Activated naive CD8-positive, alpha-beta T cell treated with anti-CD3 and anti-CD28 coated beads for 36 hours (primary cell): ENCODE data around the gene SCN1B. TPM values are rescaled to one million over a fixed set of nuclear protein-coding genes. Genes with fewer than 3 reads are reported as not detected.
"Not testable (repeated sequence)": the region's sequence is repeated elsewhere in the genome, so short reads cannot be mapped to it uniquely, and the experiment has no call there.

Source experiments
- DNase-seq: peaks from one replicate; pipeline ENCODE4 v3.0.0; 2021
- H3K27ac Mint-ChIP-seq: one replicate; pipeline ENCODE4 v1.8.0; 2022; ENCODE audit warnings: mild to moderate bottlenecking, moderate library complexity, mixed read lengths
- H3K27me3 Mint-ChIP-seq: one replicate; pipeline ENCODE4 v1.8.0; 2022; ENCODE audit warnings: mild to moderate bottlenecking, mixed read lengths
- H3K36me3 Mint-ChIP-seq: one replicate; pipeline ENCODE4 v1.8.0; 2021; ENCODE audit warnings: mild to moderate bottlenecking, mixed read lengths
- H3K4me1 Mint-ChIP-seq: one replicate; pipeline ENCODE4 v1.8.0; 2021; ENCODE audit warnings: mixed read lengths
- H3K4me3 Mint-ChIP-seq: one replicate; pipeline ENCODE4 v1.8.0; 2022; ENCODE audit warnings: mild to moderate bottlenecking, moderate library complexity, mixed read lengths
- H3K9me3 Mint-ChIP-seq: one replicate; pipeline ENCODE4 v1.8.0; 2022; ENCODE audit warnings: mixed read lengths
- total RNA-seq, 2 experiments: library from RNA; stranded (reverse); gene quantifications; one replicate each; pipeline ENCODE4 v1.2.3, GENCODE V29; 2021

SCN1B gene
- total RNA-seq, 2 experiments from 2014 or later = 0.45 to 0.98 TPM

- Mint-ChIP-seq H3K4me1 (peaks cover 8% of the 10 kb centered on the region), H3K27ac (peak overlapping the region; percentile 39), H3K36me3 (peaks cover 31% of the 10 kb centered on the region), H3K4me3 (no peak overlapping the region), H3K9me3 (no peaks in the 10 kb centered on the region), H3K27me3 (no peaks in the 10 kb centered on the region)
- DNase-seq = no peak
These were observed 7.8 kb upstream of the SCN1B start for GRCh38 chr19:35022460-35022859.

- Mint-ChIP-seq H3K36me3 (peaks cover 33% of the 10 kb centered on the region), H3K9me3 (no peaks in the 10 kb centered on the region), H3K4me3 (no peak overlapping the region), H3K4me1 (peaks cover 5% of the 10 kb centered on the region), H3K27ac (no peak overlapping the region), H3K27me3 (no peaks in the 10 kb centered on the region)
- no peak for DNase-seq
These were observed 6.8 kb upstream of the SCN1B start for GRCh38 chr19:35023428-35023827.

GRCh38 chr19:35024095-35024494, 6.2 kb upstream of the SCN1B start:
- DNase-seq = no peak
- no peaks in the 10 kb centered on the region for H3K9me3 Mint-ChIP-seq
- peaks cover 2% of the 10 kb centered on the region for H3K4me1 Mint-ChIP-seq
- H3K27me3 Mint-ChIP-seq = no peaks in the 10 kb centered on the region
- no peak overlapping the region for H3K27ac Mint-ChIP-seq
- peaks cover 32% of the 10 kb centered on the region for H3K36me3 Mint-ChIP-seq
- H3K4me3 Mint-ChIP-seq = no peak overlapping the region

GRCh38 chr19:35025969-35026368, 4.3 kb upstream of the SCN1B start:
- peaks cover under 1% of the 10 kb centered on the region for H3K27me3 Mint-ChIP-seq
- peaks cover 19% of the 10 kb centered on the region for H3K36me3 Mint-ChIP-seq
- H3K4me3 Mint-ChIP-seq = no peak overlapping the region
- H3K9me3 Mint-ChIP-seq = no peaks in the 10 kb centered on the region
- no peak for DNase-seq
- no peak overlapping the region for H3K27ac Mint-ChIP-seq
- peaks cover 7% of the 10 kb centered on the region for H3K4me1 Mint-ChIP-seq

- H3K9me3 Mint-ChIP-seq = no peaks in the 10 kb centered on the region
- H3K4me3 Mint-ChIP-seq = no peak overlapping the region
- no peak overlapping the region for H3K27ac Mint-ChIP-seq
- DNase-seq = no peak
- H3K36me3 Mint-ChIP-seq = peaks cover 18% of the 10 kb centered on the region
- peaks cover 5% of the 10 kb centered on the region for H3K27me3 Mint-ChIP-seq
- peaks cover 11% of the 10 kb centered on the region for H3K4me1 Mint-ChIP-seq
These were observed 3.9 kb upstream of the SCN1B start for GRCh38 chr19:35026418-35026817.

GRCh38 chr19:35027009-35027408, 3.3 kb upstream of the SCN1B start:
- Mint-ChIP-seq H3K27ac (no peak overlapping the region), H3K27me3 (peaks cover 10% of the 10 kb centered on the region), H3K4me3 (no peak overlapping the region), H3K9me3 (no peaks in the 10 kb centered on the region), H3K4me1 (peaks cover 11% of the 10 kb centered on the region), H3K36me3 (peaks cover 16% of the 10 kb centered on the region)
- DNase-seq = no peak

GRCh38 chr19:35027851-35028599, 2.2 kb upstream of the SCN1B start:
- Mint-ChIP-seq H3K4me1 (peaks cover 11% of the 10 kb centered on the region), H3K4me3 (no peak overlapping the region), H3K27me3 (peaks cover 14% of the 10 kb centered on the region), H3K36me3 (peaks cover 15% of the 10 kb centered on the region), H3K27ac (no peak overlapping the region), H3K9me3 (no peaks in the 10 kb centered on the region)
- DNase-seq = no peak

- H3K4me3 Mint-ChIP-seq, DNase-seq, H3K27ac Mint-ChIP-seq, H3K9me3 Mint-ChIP-seq: not testable (repeated sequence)
- Mint-ChIP-seq H3K36me3 (peaks cover 15% of the 10 kb centered on the region), H3K27me3 (peaks cover 14% of the 10 kb centered on the region), H3K4me1 (peaks cover 11% of the 10 kb centered on the region)
These were observed 1.7 kb upstream of the SCN1B start for GRCh38 chr19:35028600-35028885.

- Mint-ChIP-seq H3K27me3 (peaks cover 14% of the 10 kb centered on the region), H3K36me3 (peaks cover 12% of the 10 kb centered on the region), H3K4me1 (peaks cover 11% of the 10 kb centered on the region)
- H3K9me3 Mint-ChIP-seq, H3K27ac Mint-ChIP-seq, DNase-seq, H3K4me3 Mint-ChIP-seq: not testable (repeated sequence)
These were observed 964 bp upstream of the SCN1B start for GRCh38 chr19:35029275-35029736.

- peaks cover 11% of the 10 kb centered on the region for H3K4me1 Mint-ChIP-seq
- DNase-seq = no peak
- H3K36me3 Mint-ChIP-seq = peaks cover 10% of the 10 kb centered on the region
- H3K4me3 Mint-ChIP-seq = peak overlapping the region; percentile 50
- H3K27me3 Mint-ChIP-seq = peaks cover 14% of the 10 kb centered on the region
- no peaks in the 10 kb centered on the region for H3K9me3 Mint-ChIP-seq
- no peak overlapping the region for H3K27ac Mint-ChIP-seq
These were observed 473 bp upstream of the SCN1B start for GRCh38 chr19:35029737-35030256.

- peak overlapping the region; percentile 5 for H3K27ac Mint-ChIP-seq
- peaks cover 11% of the 10 kb centered on the region for H3K4me1 Mint-ChIP-seq
- no peak for DNase-seq
- H3K9me3 Mint-ChIP-seq = no peaks in the 10 kb centered on the region
- H3K36me3 Mint-ChIP-seq = peaks cover 10% of the 10 kb centered on the region
- peaks cover 14% of the 10 kb centered on the region for H3K27me3 Mint-ChIP-seq
- peak overlapping the region; percentile 50 for H3K4me3 Mint-ChIP-seq
These were observed 1.0 kb downstream of the SCN1B start for GRCh38 chr19:35031072-35031881.

- no peaks in the 10 kb centered on the region for H3K9me3 Mint-ChIP-seq
- H3K4me3 Mint-ChIP-seq = no peak overlapping the region
- peaks cover 14% of the 10 kb centered on the region for H3K27me3 Mint-ChIP-seq
- H3K4me1 Mint-ChIP-seq = peaks cover 11% of the 10 kb centered on the region
- DNase-seq = no peak
- no peak overlapping the region for H3K27ac Mint-ChIP-seq
- peaks cover 7% of the 10 kb centered on the region for H3K36me3 Mint-ChIP-seq
These were observed 2.1 kb downstream of the SCN1B start for GRCh38 chr19:35032356-35032865.

GRCh38 chr19:35033067-35034004, 3.1 kb downstream of the SCN1B start:
- Mint-ChIP-seq H3K27ac (no peak overlapping the region), H3K36me3 (peaks cover 2% of the 10 kb centered on the region), H3K4me1 (peaks cover 9% of the 10 kb centered on the region), H3K9me3 (no peaks in the 10 kb centered on the region), H3K4me3 (no peak overlapping the region), H3K27me3 (peaks cover 14% of the 10 kb centered on the region)
- no peak for DNase-seq

- no peaks in the 10 kb centered on the region for H3K36me3 Mint-ChIP-seq
- H3K9me3 Mint-ChIP-seq = no peaks in the 10 kb centered on the region
- no peak overlapping the region for H3K27ac Mint-ChIP-seq
- H3K4me1 Mint-ChIP-seq = peaks cover 9% of the 10 kb centered on the region
- DNase-seq = no peak
- H3K4me3 Mint-ChIP-seq = no peak overlapping the region
- peaks cover 14% of the 10 kb centered on the region for H3K27me3 Mint-ChIP-seq
These were observed 3.8 kb downstream of the SCN1B start for GRCh38 chr19:35034005-35034502.
